H9 (cell line): Measurements from ENCODE around the gene WDR27. TPM values are rescaled to one million over a fixed set of nuclear protein-coding genes. Genes with fewer than 3 reads are reported as not detected.

Source experiments
- DNase-seq: peaks from one replicate; pipeline ENCODE4 v3.0.0-alpha.2; 2017
- H2AFZ ChIP-seq: one replicate; pipeline ENCODE4 v1.6.1; 2013; ENCODE audit warnings: mild to moderate bottlenecking, low read length, control low read depth, moderate library complexity
- H2AK5ac ChIP-seq: 2 replicates; pipeline ENCODE4 v1.6.1; 2013; ENCODE audit warnings: low read length, control low read depth, mixed read lengths; ENCODE audit not compliant: insufficient read length
- H2BK120ac ChIP-seq: one replicate; pipeline ENCODE4 v1.6.1; 2013; ENCODE audit warnings: low read depth, mild to moderate bottlenecking, low read length, control low read depth, inconsistent platforms; ENCODE audit not compliant: poor library complexity, severe bottlenecking
- H2BK12ac ChIP-seq: 2 replicates; pipeline ENCODE4 v1.6.1; 2013; ENCODE audit warnings: low read length, control low read depth, mixed read lengths, low read depth; ENCODE audit not compliant: insufficient read length
- H2BK15ac ChIP-seq: 2 replicates; pipeline ENCODE4 v1.6.1; 2013; ENCODE audit warnings: low read depth, low read length, control low read depth
- H2BK20ac ChIP-seq: one replicate; pipeline ENCODE4 v1.6.1; 2013; ENCODE audit warnings: low read depth, mild to moderate bottlenecking, low read length, control low read depth, inconsistent platforms; ENCODE audit not compliant: poor library complexity, severe bottlenecking
- H2BK5ac ChIP-seq: 2 replicates; pipeline ENCODE4 v1.6.1; 2013; ENCODE audit warnings: low read length, control low read depth, mixed read lengths; ENCODE audit not compliant: insufficient read length
- H3K14ac ChIP-seq: 2 replicates; pipeline ENCODE4 v1.6.1; 2013; ENCODE audit warnings: low read length, control low read depth; ENCODE audit not compliant: insufficient read depth
- H3K18ac ChIP-seq: 2 replicates; pipeline ENCODE4 v1.6.1; 2013; ENCODE audit warnings: low read depth, mild to moderate bottlenecking, mixed read lengths, low read length, control low read depth; ENCODE audit not compliant: insufficient read length
- H3K23ac ChIP-seq: 2 replicates; pipeline ENCODE4 v1.6.1; 2013; ENCODE audit warnings: low read length, control low read depth, mixed read lengths, low read depth; ENCODE audit not compliant: insufficient read length
- H3K23me2 ChIP-seq: 2 replicates; pipeline ENCODE4 v1.6.1; 2013; ENCODE audit warnings: low read depth, mild to moderate bottlenecking, mixed read lengths, low read length, control low read depth; ENCODE audit not compliant: insufficient read length, poor library complexity, severe bottlenecking
- H3K27ac ChIP-seq: 2 replicates; pipeline ENCODE4 v1.5.1; 2013; ENCODE audit warnings: low read length, control low read depth, mixed read lengths, low read depth; ENCODE audit not compliant: insufficient read length
- H3K27me3 ChIP-seq: 2 replicates; pipeline ENCODE4 v1.6.1; 2013; ENCODE audit warnings: low read length, control low read depth, inconsistent platforms; ENCODE audit not compliant: insufficient read depth
- H3K4ac ChIP-seq: 2 replicates; pipeline ENCODE4 v1.6.1; 2013; ENCODE audit warnings: low read depth, mild to moderate bottlenecking, control low read depth, inconsistent platforms, low read length, moderate library complexity
- H3K4me1 ChIP-seq: 2 replicates; pipeline ENCODE4 v1.6.1; 2013; ENCODE audit warnings: low read length, control low read depth, inconsistent platforms; ENCODE audit not compliant: insufficient read depth
- H3K4me2 ChIP-seq: 2 replicates; pipeline ENCODE4 v1.6.1; 2013; ENCODE audit warnings: low read length, control low read depth, mixed read lengths; ENCODE audit not compliant: insufficient read length, insufficient read depth
- H3K56ac ChIP-seq: 2 replicates; pipeline ENCODE4 v1.6.1; 2013; ENCODE audit warnings: low read depth, mild to moderate bottlenecking, mixed read lengths, low read length, control low read depth; ENCODE audit not compliant: insufficient read length
- H3K79me1 ChIP-seq: 2 replicates; pipeline ENCODE4 v1.6.1; 2013; ENCODE audit warnings: low read depth, mild to moderate bottlenecking, moderate library complexity, low read length, control low read depth, inconsistent platforms; ENCODE audit not compliant: insufficient read depth, poor library complexity, severe bottlenecking
- H3K79me2 ChIP-seq: 2 replicates; pipeline ENCODE4 v1.6.1; 2013; ENCODE audit warnings: low read length, control low read depth, inconsistent platforms; ENCODE audit not compliant: insufficient read depth
- H3K9ac ChIP-seq: 2 replicates; pipeline ENCODE4 v1.6.1; 2013; ENCODE audit warnings: low read length, control low read depth, mixed read lengths; ENCODE audit not compliant: insufficient read length; ENCODE audit errors: extremely low read depth
- H3K9me3 ChIP-seq: one replicate; pipeline ENCODE4 v1.6.1; 2013; ENCODE audit warnings: low read depth, low read length, inconsistent platforms; ENCODE audit not compliant: control insufficient read depth
- H3T11ph ChIP-seq: one replicate; pipeline ENCODE4 v1.6.1; 2013; ENCODE audit warnings: mild to moderate bottlenecking, low read length, control low read depth, inconsistent platforms
- H4K20me1 ChIP-seq: one replicate; pipeline ENCODE4 v1.6.1; 2013; ENCODE audit not compliant: control insufficient read depth, insufficient read length, insufficient read depth
- H4K5ac ChIP-seq: 2 replicates; pipeline ENCODE4 v1.6.1; 2013; ENCODE audit warnings: low read depth, mild to moderate bottlenecking, mixed read lengths, low read length, control low read depth; ENCODE audit not compliant: insufficient read length
- H4K8ac ChIP-seq: replicated peaks from 2 replicates; pipeline ENCODE4 v1.6.1; 2013; ENCODE audit warnings: low read length, control low read depth, mixed read lengths, low read depth; ENCODE audit not compliant: insufficient read length
- H4K91ac ChIP-seq: 2 replicates; pipeline ENCODE4 v1.6.1; 2013; ENCODE audit warnings: low read depth, mild to moderate bottlenecking, moderate library complexity, mixed read lengths, low read length, control low read depth; ENCODE audit not compliant: insufficient read length
- H3K27ac Mint-ChIP-seq, 3 experiments: 2 replicates in 2 of 3; 3 replicates in 1 of 3; pipeline ENCODE4 v1.8.0; 2020 to 2021; ENCODE audit warnings: mixed read lengths in 3 of 3, mild to moderate bottlenecking in 1 of 3, moderate library complexity in 1 of 3
- H3K27me3 Mint-ChIP-seq: 2 replicates; pipeline ENCODE4 v1.8.0; 2021; ENCODE audit warnings: low read depth, mild to moderate bottlenecking, moderate library complexity, mixed read lengths
- H3K36me3 Mint-ChIP-seq, 3 experiments: 2 replicates in 2 of 3; 3 replicates in 1 of 3; pipeline ENCODE4 v1.8.0; 2020 to 2021; ENCODE audit warnings: low read depth in 3 of 3, mixed read lengths in 3 of 3; ENCODE audit not compliant: insufficient read depth in 1 of 3
- H3K4me1 Mint-ChIP-seq, 2 experiments: 2 replicates each; pipeline ENCODE4 v1.8.0; 2020; ENCODE audit warnings: mixed read lengths in 2 of 2
- H3K4me3 Mint-ChIP-seq, 2 experiments: 2 replicates in 1 of 2; 3 replicates in 1 of 2; pipeline ENCODE4 v1.8.0; 2020 to 2021; ENCODE audit warnings: mild to moderate bottlenecking in 2 of 2, mixed read lengths in 2 of 2, moderate library complexity in 1 of 2
- H3K9me3 Mint-ChIP-seq, 2 experiments: 2 replicates in 1 of 2; 3 replicates in 1 of 2; pipeline ENCODE4 v1.8.0; 2020; ENCODE audit warnings: mild to moderate bottlenecking in 2 of 2, mixed read lengths in 2 of 2, moderate library complexity in 1 of 2
- WGBS: extraction: QIAGEN DNeasy Blood & Tissue Kit; methylation state at CpG from one replicate; pipeline ENCODE4 v1.1.7; 2013; ENCODE audit warnings: missing lambda C conversion rate, low lambda C conversion rate, mixed read lengths; ENCODE audit not compliant: insufficient read length; ENCODE audit errors: extremely low coverage; 5-methylcytosine and 5-hydroxymethylcytosine counted together
- total RNA-seq: library from RNA; stranded (reverse); gene quantifications from 2 replicates; pipeline ENCODE4 v1.2.1, GENCODE V29; 2021
- TF ChIP-seq, protein P1 (sequence below): fragments of 200-600 bp; sonication (generic); conservative IDR thresholded peaks from 3 replicates; pipeline ENCODE4 v1.8.0; 2021; ENCODE audit warnings: antibody characterized with exemption, mild to moderate bottlenecking

Gene WDR27
- total RNA-seq, 1 experiment from 2014 or later: 48.7 TPM

DNA sequence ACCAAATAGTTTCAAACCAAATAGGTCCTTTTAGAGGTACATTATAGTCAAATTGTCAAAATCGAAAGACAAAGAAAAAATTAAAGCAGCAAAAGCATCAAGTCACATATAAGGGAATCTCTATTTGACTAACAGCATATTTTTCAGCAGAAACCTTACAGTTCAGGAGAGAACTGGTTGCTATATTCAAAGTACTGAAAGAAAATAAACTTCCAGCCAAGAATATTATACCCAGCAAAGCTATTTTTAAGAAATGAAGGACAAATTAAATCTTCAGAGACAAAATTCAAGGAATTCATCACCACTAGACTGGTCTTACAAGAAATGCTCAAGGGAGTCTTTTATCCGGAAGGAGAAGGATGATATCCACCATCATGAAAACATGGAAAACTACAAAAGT is 16.0 kb downstream of the WDR27 start:
- WGBS: no CpG with 5 or more reads among the region's 2 CpGs

More for the DNA sequence above, 16.0 kb downstream of the WDR27 start:
- Histone ChIP-seq H4K5ac (no peak overlapping the region), H3K14ac (no peak overlapping the region), H2BK15ac (no peak overlapping the region), H3K79me1 (peaks cover 12% of the 10 kb centered on the region), H3K27ac (no peak overlapping the region), H2BK12ac (no peak overlapping the region), H3T11ph (no peak overlapping the region), H3K4me2 (no peak overlapping the region), H2BK20ac (no peak overlapping the region), H3K27me3 (no peaks in the 10 kb centered on the region), H3K79me2 (peaks cover 6% of the 10 kb centered on the region; the same call in 1 of the 2 replicates), H4K91ac (no peak overlapping the region), H3K23ac (no peak overlapping the region), H3K4ac (no peak overlapping the region), H3K4me1 (no peaks in the 10 kb centered on the region), H4K8ac (no peak overlapping the region), H2BK120ac (no peak overlapping the region), H3K56ac (no peak overlapping the region), H2AK5ac (no peak overlapping the region), H2AFZ (no peak overlapping the region), H3K18ac (no peak overlapping the region), H3K9me3 (no peaks in the 10 kb centered on the region), H3K23me2 (no peaks in the 10 kb centered on the region), H4K20me1 (no peaks in the 10 kb centered on the region), H2BK5ac (no peak overlapping the region), H3K9ac (no peak overlapping the region)
- H3K9me3 Mint-ChIP-seq: peaks cover 13 to 14% of the 10 kb centered on the region in 2 experiments
- H3K36me3 Mint-ChIP-seq: peaks cover 68 to 73% (median 72%) of the 10 kb centered on the region in 3 experiments
- H3K27me3 Mint-ChIP-seq: no peaks in the 10 kb centered on the region
- TF ChIP-seq, protein P1, sequence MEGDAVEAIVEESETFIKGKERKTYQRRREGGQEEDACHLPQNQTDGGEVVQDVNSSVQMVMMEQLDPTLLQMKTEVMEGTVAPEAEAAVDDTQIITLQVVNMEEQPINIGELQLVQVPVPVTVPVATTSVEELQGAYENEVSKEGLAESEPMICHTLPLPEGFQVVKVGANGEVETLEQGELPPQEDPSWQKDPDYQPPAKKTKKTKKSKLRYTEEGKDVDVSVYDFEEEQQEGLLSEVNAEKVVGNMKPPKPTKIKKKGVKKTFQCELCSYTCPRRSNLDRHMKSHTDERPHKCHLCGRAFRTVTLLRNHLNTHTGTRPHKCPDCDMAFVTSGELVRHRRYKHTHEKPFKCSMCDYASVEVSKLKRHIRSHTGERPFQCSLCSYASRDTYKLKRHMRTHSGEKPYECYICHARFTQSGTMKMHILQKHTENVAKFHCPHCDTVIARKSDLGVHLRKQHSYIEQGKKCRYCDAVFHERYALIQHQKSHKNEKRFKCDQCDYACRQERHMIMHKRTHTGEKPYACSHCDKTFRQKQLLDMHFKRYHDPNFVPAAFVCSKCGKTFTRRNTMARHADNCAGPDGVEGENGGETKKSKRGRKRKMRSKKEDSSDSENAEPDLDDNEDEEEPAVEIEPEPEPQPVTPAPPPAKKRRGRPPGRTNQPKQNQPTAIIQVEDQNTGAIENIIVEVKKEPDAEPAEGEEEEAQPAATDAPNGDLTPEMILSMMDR: no peak
- no peak overlapping the region for H3K27ac Mint-ChIP-seq
- no peak overlapping the region for H3K4me3 Mint-ChIP-seq
- no peak for DNase-seq
- peaks cover 2 to 5% of the 10 kb centered on the region in 2 experiments for H3K4me1 Mint-ChIP-seq
